ENCODE data around the gene PCGF3.

PCGF3 gene, protein sequence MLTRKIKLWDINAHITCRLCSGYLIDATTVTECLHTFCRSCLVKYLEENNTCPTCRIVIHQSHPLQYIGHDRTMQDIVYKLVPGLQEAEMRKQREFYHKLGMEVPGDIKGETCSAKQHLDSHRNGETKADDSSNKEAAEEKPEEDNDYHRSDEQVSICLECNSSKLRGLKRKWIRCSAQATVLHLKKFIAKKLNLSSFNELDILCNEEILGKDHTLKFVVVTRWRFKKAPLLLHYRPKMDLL

DNA sequence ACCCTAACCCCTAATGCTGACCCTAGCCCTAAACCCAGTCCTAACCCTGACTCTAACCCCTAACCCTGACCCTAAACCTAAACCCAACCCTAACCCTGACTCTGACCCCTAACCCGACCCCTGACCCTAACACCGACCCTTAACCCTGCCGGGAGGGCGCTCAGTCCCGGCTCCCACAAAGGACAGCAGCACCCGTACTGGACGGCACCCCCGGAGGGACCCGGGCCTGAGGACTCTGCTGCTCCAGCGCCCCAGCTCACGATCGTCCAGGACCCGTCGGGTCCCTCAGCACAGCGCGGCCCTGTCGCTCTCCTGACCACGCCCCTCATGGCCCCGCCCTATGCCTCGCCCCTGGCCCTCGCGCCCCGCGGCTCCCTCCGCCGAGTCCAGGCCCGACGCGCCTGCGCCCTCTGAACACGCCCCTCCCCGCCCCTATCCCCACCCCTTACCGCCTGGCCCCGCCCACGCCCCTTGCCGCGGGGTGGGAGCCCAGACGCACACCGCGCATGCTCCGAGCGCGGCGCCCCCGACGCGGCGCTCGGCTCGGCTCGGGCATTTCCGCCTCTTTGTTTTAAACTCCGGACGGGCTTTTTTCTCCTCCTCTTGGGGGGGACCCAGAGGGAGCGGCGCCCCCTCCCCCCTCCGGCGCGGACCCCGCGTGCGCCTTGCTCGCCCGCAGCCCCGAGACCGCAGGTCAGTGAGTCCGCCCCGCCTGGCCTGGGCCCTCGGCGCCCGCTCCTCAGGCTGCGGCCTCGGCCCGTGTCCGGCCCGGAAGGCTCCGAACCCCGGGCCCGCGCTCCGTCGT is at the start of gene PCGF3:
TSS of gene PCGF3 (plus strand) at position 555 of the 805 bp plus-strand sequence. CDS start 27,849 bp downstream, outside the sequence.
- peak; percentile 93 to 97 (median 96) for DNase-seq

DNA sequence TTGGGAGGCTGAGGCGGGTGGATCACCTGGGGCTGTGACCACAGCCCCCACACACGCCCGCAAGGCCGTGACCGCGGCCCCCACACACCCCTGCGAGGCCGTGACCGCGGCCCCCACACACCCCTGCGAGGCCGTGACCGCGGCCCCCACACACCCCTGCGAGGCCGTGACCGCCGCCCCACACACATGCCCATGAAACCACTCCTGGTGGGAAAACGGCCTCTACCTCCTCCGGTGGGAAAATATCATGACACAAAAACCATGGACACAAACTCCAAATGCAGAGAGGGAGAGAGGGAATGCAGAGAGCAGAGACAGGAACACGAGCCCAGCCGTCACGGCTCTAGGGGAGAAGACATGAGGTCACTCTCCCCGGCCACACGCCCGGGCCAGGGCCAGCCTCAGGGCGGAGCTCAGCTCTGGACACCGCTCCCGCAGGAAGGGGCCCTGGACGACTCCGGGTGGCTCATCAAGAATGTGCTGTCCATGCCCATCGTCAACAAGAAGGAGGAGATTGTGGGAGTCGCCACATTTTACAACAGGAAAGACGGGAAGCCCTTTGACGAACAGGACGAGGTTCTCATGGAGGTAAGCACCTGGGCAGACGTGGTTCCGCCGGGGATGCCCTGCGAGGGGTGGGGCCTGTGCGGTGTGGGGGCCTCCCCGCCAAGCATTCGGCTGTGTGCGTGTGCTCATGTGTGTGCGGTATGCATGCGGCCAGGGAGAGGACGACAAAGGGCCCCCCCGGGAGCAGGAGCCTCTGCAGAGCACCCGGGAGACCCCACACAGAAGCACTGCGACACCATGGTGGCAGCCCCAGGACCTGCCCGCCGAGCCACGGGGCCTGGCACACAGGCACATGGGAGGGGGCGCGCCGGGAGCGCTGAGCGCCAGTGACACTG is 48.9 kb upstream of the PCGF3 start:
- no peak for DNase-seq

DNA sequence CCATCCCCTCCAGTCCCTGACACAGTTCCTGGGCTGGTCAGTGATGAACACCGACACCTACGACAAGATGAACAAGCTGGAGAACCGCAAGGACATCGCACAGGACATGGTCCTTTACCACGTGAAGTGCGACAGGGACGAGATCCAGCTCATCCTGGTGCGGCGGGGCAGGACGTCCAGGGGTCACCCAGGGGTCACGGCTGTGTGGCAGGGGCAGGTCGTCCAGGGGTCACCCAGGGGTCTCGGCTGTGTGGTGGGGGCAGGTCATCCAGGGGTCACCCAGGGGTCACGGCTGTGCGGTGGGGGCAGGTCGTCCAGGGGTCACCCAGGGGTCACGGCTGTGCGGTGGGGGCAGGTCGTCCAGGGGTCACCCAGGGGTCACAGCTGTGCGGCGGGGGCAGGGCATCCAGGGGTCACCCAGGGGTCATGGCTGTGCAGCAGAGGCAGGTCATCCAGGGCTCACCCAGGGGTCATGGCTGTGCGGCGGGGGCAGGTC is 48.2 kb upstream of the PCGF3 start:
- DNase-seq: no peak

DNA sequence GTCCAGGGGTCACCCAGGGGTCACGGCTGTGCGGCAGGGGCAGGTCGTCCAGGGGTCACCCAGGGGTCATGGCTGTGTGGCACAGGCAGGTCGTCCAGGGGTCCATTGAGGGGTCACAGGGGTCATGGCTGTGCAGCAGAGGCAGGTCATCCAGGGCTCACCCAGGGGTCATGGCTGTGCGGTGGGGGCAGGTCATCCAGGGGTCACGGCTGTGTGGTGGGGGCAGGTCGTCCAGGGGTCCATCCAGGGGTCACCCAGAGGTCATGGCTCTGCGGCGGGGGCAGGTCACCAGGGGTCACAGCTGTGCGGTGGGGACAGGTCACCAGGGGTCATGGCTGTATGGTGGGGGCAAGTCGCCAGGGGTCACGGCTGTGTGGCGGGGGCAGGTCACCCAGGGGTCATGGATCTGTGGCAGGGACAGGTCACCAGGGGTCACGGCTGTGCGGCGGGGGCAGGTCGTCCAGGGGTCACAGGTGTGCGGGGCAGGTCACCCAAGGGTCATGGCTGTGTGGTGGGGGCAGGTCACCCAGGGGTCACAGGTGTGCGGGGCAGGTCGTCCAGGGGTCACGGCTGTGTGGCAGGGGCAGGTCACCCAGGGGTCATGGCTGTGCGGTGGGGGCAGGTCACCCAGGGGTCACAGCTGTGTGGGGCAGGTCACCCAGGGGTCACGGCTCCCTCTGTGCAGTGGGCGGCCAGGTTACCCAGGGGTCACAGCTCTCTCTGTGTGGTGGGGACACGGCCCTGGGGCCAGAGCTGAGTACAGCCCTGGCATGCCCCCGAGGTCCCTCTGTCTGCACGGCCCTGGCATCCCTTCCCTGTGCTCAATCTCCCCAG is 47.6 kb upstream of the PCGF3 start:
- no peak for DNase-seq

DNA sequence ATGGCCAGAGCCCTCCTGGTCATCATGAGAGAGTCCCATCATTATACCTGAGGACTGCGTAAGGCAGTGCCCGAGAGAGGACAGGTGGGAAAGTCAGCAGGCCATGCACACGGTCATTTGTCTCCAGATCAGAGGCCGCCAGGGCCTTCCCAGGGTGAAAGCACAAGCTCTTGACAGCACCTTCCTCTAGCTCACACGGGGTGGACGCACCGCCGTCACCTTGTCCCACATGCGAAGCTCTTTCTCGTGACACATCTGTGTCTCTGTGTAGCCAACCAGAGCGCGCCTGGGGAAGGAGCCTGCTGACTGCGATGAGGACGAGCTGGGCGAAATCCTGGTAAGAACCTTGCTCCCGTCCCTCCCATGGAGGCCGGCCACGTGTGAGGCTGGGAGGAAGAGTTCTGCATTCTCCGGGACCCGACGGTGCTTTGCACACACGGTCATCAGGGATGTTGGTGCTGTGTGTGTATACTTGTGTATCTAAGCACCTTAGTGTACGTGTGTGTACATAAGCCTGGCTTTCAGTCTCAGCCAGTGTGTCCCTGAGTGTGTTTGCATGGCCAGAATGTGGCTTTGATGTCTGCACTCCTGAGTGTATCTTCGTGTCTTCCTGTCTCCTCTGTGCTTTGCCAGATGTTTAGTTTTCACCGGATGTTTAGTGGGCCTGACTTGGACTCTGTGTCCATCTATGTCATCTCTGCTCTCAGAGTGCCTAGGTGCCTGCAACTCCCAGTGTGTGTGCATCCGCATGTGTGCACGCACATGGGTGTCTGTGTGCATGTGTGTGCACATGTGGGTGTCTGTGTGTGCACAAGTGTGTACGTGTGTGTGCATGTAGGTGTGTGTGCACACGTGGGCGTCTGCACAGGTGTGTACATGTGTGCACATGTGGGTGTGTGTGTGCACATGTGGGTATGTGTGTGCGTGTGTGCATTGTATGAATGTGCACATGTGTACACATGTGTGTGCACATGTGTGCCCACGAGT is 46.7 kb upstream of the PCGF3 start:
- DNase-seq: no peak

DNA sequence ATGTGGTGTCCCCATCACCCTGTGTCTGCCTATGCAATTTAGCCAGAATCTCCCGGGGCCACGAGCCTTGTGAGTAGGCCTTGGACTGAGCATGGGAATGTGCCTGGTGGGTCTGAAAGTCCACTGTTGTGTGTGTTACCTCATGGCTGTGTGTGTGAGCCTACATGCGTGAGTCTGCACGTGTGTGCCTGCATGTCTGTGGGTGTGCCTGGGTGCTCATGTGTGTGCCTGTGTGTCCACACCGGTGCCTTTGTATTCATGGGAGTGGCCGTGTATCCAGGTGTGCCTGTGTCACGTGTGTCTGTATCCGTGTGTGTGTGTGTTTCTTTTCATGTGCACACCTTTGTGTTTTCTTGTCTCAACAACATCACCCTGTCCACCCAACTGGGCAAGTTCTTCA is 45.8 kb upstream of the PCGF3 start:
- DNase-seq: no peak

DNA sequence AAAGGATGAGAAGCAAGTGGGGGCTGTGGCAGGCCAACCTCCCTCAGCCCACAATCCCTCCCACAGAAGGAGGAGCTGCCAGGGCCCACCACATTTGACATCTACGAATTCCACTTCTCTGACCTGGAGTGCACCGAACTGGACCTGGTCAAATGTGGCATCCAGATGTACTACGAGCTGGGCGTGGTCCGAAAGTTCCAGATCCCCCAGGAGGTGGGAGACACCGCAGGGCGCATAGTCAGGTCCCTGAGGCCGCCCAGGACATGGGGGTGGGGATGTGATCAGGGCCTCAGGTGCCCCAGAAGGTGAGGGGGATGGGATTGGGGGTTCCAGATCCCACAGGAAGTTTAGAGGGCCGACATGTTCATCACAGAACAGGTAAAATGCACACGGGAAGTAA is 45.2 kb upstream of the PCGF3 start:
- no peak for DNase-seq

DNA sequence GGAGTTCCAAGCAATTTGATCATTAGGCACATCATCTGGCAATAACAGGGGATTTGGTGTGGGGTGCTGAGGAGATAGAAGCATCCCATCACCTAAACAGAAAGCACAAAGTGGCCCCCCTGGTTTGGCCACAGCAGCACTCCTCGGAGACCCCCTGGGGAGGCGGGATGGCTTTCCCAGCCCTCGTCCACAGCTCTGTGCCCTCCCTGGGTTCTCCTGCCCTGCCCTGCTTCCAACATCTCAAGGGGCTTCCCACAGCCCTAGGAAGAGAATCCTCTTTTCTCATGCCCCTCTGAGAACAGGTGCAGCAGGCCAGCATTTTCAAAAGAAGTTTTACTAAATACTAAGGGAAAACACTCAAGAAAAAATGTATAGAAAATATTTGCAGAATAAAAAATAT is 44.4 kb upstream of the PCGF3 start:
- DNase-seq: no peak

DNA sequence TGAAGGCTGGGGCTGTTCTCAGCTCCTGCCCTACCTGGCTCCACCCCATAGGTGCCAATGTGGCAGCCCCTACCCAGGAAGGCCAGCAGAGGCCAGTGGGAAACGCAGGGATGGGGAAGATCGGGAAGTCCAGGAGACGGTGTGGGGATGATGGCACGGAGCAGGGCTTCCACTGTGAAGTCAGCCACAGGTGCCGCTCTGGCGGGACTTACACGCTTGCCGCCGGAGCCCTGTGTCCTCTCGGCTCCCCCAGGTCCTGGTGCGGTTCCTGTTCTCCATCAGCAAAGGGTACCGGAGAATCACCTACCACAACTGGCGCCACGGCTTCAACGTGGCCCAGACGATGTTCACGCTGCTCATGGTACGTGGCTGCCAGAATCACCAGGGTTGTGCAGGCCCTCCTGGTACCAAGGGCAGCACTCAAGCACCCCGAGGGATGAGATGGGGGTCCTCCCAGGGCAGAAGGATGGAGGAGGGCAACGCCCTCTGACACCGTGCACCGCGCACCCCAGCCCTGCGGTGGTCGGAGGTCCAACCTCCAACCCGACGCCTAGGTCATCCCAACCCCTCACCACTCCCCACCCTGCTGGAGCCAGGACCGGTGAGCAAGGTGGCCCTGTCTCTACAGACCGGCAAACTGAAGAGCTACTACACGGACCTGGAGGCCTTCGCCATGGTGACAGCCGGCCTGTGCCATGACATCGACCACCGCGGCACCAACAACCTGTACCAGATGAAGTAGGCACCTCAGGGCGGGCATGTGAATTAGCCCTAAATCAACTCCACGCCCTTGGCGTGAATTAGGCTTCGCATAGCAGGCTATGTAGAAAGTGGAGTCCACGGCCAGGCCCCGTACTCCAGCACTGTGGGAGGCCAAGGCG is 43.5 kb upstream of the PCGF3 start:
- DNase-seq: no peak

DNA sequence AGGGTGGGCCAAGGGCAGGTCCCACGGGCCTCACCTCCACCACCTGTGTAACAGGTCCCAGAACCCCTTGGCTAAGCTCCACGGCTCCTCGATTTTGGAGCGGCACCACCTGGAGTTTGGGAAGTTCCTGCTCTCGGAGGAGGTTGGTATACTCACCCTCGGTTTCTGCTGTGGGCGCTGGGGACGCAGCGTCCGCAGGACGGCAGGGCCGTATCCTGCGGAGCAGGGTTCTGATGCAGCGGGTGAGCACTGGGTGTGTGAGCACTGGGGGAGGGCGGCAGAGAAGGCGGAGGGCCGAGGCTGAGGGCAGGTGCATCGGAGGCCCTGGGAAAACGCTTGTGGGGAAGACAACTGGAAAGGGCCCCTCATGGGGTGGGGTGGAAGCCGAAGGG is 42.6 kb upstream of the PCGF3 start:
- no peak for DNase-seq

DNA sequence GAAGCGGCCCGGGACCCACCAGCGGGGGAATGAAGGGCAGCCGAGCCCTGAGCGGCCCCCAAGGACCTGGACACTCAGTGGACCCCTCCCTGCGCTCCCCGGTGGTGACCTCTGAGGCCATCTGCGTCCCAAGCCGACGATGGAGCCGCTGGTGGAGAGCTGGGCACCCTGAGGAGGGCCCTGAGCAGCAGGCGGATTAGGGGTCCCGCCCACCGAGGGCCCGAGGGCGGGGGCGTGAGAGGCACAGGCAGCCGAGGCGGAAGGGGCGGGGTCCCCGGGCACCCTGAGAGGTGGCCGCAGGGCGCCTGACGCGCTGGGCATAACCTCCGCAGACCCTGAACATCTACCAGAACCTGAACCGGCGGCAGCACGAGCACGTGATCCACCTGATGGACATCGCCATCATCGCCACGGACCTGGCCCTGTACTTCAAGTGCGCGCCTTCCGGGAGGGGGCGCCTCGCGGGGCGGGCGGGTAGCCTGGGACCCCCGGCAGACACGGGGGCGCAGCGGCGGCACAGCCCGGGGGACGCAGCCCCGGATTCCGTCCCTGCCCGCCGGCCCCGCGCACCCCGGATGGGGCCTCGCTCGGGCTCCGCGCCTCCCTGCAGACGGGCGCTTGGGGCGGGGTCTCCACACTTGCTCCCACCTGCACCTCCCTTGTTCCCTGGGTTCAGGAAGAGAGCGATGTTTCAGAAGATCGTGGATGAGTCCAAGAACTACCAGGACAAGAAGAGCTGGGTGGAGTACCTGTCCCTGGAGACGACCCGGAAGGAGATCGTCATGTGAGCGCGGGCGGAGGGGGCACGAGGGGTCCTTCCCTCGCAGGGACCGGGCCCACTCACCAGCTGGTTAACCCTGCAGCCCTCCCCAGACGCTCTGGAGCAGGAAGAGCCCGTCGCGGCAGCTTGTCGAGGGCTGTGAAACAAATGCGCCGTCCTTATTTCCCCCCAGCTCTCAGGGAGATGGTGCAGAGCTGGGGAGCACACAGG is 41.9 kb upstream of the PCGF3 start:
- peak; percentile 44 to 72 (median 64) for DNase-seq

DNA sequence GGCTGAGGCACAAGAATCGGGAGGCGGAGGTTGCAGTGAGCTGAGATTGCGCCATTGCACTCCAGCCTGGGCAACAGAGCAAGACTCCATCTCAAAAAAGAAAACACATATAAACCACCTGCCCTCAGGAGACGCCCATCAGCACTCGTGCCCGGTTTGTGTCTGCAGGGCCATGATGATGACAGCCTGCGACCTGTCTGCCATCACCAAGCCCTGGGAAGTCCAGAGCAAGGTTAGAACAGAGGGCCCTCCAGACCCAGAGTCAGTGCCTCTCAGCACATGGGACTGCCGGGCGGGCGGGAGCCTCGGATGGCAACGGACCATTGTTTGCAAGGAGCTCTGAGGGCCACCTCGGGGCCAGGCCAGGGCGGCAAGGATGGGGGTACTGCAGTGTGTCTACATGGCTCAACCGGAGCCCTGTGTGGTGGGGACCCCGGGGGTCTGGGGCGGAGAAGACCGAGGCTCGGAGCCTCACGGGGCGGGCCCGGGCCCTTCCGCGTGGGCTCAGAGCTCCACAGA is 40.9 kb upstream of the PCGF3 start:
- no peak for DNase-seq

DNA sequence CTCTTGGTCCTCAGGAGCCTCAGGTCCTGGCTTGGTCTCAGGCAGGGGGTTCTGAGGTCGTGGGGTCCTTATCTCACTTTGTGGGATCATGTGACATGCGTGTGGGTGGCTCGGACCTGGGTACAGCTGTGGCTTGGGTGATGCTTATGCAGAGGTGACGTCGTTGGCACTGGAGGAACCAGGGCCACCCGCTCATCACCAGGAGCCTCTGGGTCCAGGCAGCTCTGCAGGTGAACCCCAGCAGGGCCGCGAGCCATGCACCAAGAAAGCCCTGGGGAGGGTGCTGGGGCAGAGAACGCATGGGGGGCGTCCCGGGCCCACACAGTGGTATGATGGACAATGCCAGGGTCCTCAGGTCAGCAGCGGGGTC is 40.3 kb upstream of the PCGF3 start:
- DNase-seq: no peak

DNA sequence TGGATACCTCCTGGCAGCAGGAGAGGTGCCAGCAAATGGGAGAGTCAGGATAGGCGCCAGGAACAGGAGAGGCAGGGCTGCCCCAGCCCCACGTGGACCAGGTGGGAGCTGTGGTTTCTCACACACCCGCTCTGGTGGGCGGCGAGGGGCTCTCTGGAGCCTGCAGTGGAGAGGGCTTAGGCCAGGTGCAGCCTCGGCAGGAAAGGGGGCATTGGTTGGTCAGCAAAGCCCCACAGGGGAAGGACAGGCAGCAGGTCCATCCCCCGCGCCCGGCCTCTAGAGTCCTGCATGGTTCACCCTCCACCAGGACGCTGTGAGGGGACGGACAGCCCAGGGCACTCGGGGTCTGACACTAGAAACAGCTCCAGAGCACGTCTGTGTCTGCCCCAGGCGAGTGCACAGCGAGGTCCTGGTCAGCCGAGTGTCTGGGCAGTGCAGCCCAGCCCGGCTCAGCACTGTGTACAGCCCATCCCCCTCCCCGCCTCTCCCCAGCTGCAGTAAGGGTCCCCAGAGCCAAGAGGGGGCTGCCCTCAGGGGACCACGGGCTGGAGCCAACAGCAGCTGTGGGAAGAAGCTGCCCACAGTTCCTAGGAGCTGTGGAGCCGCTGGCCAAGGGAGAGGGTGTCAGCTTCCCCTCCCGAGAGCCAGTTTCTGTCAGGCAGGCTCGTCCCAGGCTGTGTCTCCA is 39.7 kb upstream of the PCGF3 start:
- DNase-seq: no peak

DNA sequence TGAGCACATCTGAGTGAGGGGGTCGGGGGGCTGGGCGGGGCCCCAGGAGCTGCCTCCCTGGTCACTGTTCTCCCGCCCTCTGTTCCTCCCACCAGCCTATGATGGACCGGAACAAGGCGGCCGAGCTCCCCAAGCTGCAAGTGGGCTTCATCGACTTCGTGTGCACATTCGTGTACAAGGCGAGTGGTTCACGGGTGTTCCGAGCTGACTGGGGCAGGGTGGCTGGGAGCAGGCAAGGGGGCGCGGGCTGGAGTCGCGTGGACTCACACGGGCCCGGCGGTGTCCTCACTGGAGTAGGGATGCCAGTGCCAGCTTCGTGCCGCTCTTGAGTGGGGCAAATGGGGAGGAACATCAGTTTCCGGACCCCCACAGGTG is 39.2 kb upstream of the PCGF3 start:
- DNase-seq: no peak

DNA sequence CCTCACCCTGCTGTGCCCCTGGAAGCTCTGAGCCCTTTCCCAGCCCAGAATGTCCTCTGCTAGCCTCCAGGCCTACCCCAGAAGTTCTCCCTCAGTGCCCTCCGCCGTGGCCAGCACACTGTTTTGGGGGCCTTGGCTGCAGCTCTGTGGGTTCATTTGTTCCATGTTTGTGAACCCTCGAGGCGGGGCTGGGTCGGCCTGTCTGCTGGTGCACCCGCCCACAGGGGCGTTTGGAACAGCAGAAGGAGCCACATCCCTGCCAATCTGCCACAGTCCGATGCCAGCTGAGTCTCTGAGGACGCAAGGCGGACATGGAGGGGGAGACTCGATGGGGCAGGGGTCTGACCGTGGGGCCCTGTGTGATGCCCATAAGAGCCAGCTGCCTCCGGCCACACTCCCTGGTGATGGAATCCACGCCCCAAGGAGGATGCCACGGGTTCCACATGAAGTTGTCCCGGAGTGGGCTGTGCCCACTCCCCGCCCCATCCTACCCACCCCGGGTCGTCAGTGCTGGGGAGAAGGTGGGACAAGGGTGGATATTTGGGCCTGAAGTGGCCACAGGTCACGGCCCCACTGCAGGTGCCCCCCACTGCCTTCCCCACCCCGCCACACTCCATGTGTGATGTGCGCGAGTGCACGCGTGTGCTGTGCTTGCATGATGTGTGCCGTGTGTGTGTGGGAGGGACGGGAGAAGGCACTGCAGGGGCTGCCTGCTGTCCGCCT is 38.6 kb upstream of the PCGF3 start:
- DNase-seq: no peak

DNA sequence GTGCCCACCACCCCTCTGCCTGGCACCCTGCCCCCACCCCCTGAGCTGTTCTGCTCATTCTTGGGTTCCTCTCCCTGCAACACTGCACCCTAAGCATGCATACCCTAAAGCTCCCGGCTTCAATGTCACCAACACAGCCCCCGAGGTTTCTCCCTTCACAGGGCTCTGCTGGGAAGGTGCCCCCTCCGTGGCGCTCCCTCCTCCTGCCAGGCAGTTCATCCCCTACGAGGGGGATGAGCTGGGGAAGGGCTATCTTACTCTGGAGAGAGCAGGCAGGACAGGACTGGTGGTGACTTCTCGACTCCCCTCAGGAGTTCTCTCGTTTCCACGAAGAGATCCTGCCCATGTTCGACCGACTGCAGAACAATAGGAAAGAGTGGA is 38.1 kb upstream of the PCGF3 start:
- DNase-seq: no peak
